Karpas-422 (cell line): ENCODE results near the gene MIGA1. TPM values are rescaled to one million over a fixed set of nuclear protein-coding genes. Genes with fewer than 3 reads are reported as not detected.
"Not testable (repeated sequence)": the region's sequence is repeated elsewhere in the genome, so short reads cannot be mapped to it uniquely, and the experiment has no call there.

Experiments
- DNase-seq: peaks from one replicate; pipeline ENCODE4 v3.0.0-alpha.2; 2015
- H2AFZ ChIP-seq: fragments of 200-600 bp; sonication (generic); 2 replicates; pipeline ENCODE4 v1.6.1; 2014; ENCODE audit warnings: antibody characterized with exemption, low read length, mixed read lengths
- H3K27ac ChIP-seq: fragments of 200-600 bp; sonication (generic); 2 replicates; pipeline ENCODE4 v1.5.1; 2014; ENCODE audit warnings: mild to moderate bottlenecking, low read length, moderate library complexity
- H3K27me3 ChIP-seq: fragments of 200-600 bp; sonication (generic); 2 replicates; pipeline ENCODE4 v1.6.1; 2014; ENCODE audit warnings: low read length, mixed read lengths
- H3K36me3 ChIP-seq: fragments of 200-600 bp; sonication (generic); 2 replicates; pipeline ENCODE4 v1.6.1; 2014; ENCODE audit warnings: low read length, mixed read lengths; ENCODE audit not compliant: insufficient read depth
- H3K4me1 ChIP-seq: fragments of 200-600 bp; sonication (generic); 2 replicates; pipeline ENCODE4 v1.6.1; 2014; ENCODE audit warnings: mild to moderate bottlenecking, low read length, mixed read lengths
- H3K4me2 ChIP-seq: fragments of 200-600 bp; sonication (generic); 2 replicates; pipeline ENCODE4 v1.6.1; 2014; ENCODE audit warnings: low read length, low read depth, mild to moderate bottlenecking; ENCODE audit not compliant: poor library complexity, severe bottlenecking
- H3K4me3 ChIP-seq: fragments of 200-600 bp; sonication (generic); 2 replicates; pipeline ENCODE4 v1.5.1; 2014; ENCODE audit warnings: mild to moderate bottlenecking, antibody characterized with exemption, low read length, mixed read lengths
- H3K79me2 ChIP-seq: fragments of 200-600 bp; sonication (generic); 2 replicates; pipeline ENCODE4 v1.6.1; 2014; ENCODE audit warnings: mild to moderate bottlenecking, low read length, mixed read lengths
- H3K9ac ChIP-seq: fragments of 200-600 bp; sonication (generic); 2 replicates; pipeline ENCODE4 v1.6.0; 2014; ENCODE audit warnings: low read length
- H3K9me2 ChIP-seq: fragments of 200-600 bp; sonication (generic), shearing (Covaris generic); replicated peaks from 2 replicates; pipeline ENCODE4 v1.6.0; 2014; ENCODE audit warnings: mild to moderate bottlenecking, low read length, moderate library complexity; ENCODE audit not compliant: insufficient read depth
- H3K9me3 ChIP-seq: fragments of 300-700, 200-600 bp; sonication (generic); 2 replicates; pipeline ENCODE4 v1.6.1; 2014; ENCODE audit warnings: low read length, mixed read lengths
- H4K20me1 ChIP-seq: fragments of 200-600 bp; sonication (generic); 2 replicates; pipeline ENCODE4 v1.6.1; 2014; ENCODE audit warnings: mild to moderate bottlenecking, antibody characterized with exemption, low read length, low read depth; ENCODE audit not compliant: insufficient read depth
- total RNA-seq: library from RNA; depleted of rRNA; stranded (reverse); fragments of >200 nt; shearing (Covaris generic); gene quantifications from 2 replicates; pipeline ENCODE4 v1.2.3, GENCODE V29; 2014; ENCODE audit warnings: low replicate concordance

Gene MIGA1
- total RNA-seq, 1 experiment from 2014 or later: 7.5 TPM

- Histone ChIP-seq H3K9me3 (no peaks in the 10 kb centered on the region), H2AFZ (no peak overlapping the region), H3K4me3 (no peak overlapping the region), H4K20me1 (no peaks in the 10 kb centered on the region), H3K4me1 (peaks cover 30% of the 10 kb centered on the region), H3K79me2 (peaks cover 40% of the 10 kb centered on the region), H3K27ac (no peak overlapping the region), H3K9me2 (no peaks in the 10 kb centered on the region), H3K27me3 (no peaks in the 10 kb centered on the region), H3K9ac (no peak overlapping the region), H3K36me3 (peaks cover 17% of the 10 kb centered on the region), H3K4me2 (peak overlapping the region; percentile 77)
- no peak for DNase-seq
Measured at GRCh38 chr1:77781683-77782082, 2.2 kb downstream of the MIGA1 start.

- H3K27me3 ChIP-seq: no peaks in the 10 kb centered on the region
- H3K9me2 ChIP-seq: no peaks in the 10 kb centered on the region
- H3K9ac ChIP-seq: no peak overlapping the region
- no peaks in the 10 kb centered on the region for H4K20me1 ChIP-seq
- peaks cover 17% of the 10 kb centered on the region for H3K36me3 ChIP-seq
- H3K27ac ChIP-seq: no peak overlapping the region
- no peak overlapping the region for H3K4me3 ChIP-seq
- H3K4me2 ChIP-seq: no peak overlapping the region
- no peak overlapping the region for H2AFZ ChIP-seq
- DNase-seq: no peak
- H3K4me1 ChIP-seq: peaks cover 30% of the 10 kb centered on the region
- peaks cover 40% of the 10 kb centered on the region for H3K79me2 ChIP-seq
- no peaks in the 10 kb centered on the region for H3K9me3 ChIP-seq
Measured at GRCh38 chr1:77783141-77783540, 3.7 kb downstream of the MIGA1 start.

GRCh38 chr1:77786093-77786741 lies 6.8 kb downstream of the MIGA1 start:
- peaks cover 20% of the 10 kb centered on the region for H3K36me3 ChIP-seq
- not testable (repeated sequence) for H3K4me2 ChIP-seq, DNase-seq, H3K27me3 ChIP-seq, H3K9ac ChIP-seq, H3K9me2 ChIP-seq, H3K9me3 ChIP-seq, H4K20me1 ChIP-seq, H2AFZ ChIP-seq, H3K4me3 ChIP-seq, H3K27ac ChIP-seq
- peaks cover 27% of the 10 kb centered on the region for H3K79me2 ChIP-seq
- H3K4me1 ChIP-seq: peaks cover 13% of the 10 kb centered on the region

GRCh38 chr1:77794550-77794949 lies 15.1 kb downstream of the MIGA1 start:
- H2AFZ ChIP-seq: no peak overlapping the region
- peaks cover 21% of the 10 kb centered on the region for H3K79me2 ChIP-seq
- peaks cover 7% of the 10 kb centered on the region for H3K4me1 ChIP-seq
- no peaks in the 10 kb centered on the region for H3K36me3 ChIP-seq
- H3K4me2 ChIP-seq: no peak overlapping the region
- no peaks in the 10 kb centered on the region for H3K27me3 ChIP-seq
- no peak overlapping the region for H3K9ac ChIP-seq
- H3K9me2 ChIP-seq: no peaks in the 10 kb centered on the region
- H3K4me3 ChIP-seq: no peak overlapping the region
- DNase-seq: no peak
- no peak overlapping the region for H3K27ac ChIP-seq
- no peaks in the 10 kb centered on the region for H4K20me1 ChIP-seq
- H3K9me3 ChIP-seq: no peaks in the 10 kb centered on the region

- Histone ChIP-seq H3K27ac (no peak overlapping the region), H3K36me3 (no peaks in the 10 kb centered on the region), H3K9ac (no peak overlapping the region), H3K4me1 (peaks cover 13% of the 10 kb centered on the region), H2AFZ (no peak overlapping the region), H3K79me2 (peaks cover 28% of the 10 kb centered on the region; the same call in 1 of the 2 replicates), H3K9me3 (no peaks in the 10 kb centered on the region), H3K4me3 (no peak overlapping the region), H4K20me1 (no peaks in the 10 kb centered on the region), H3K9me2 (no peaks in the 10 kb centered on the region), H3K27me3 (no peaks in the 10 kb centered on the region), H3K4me2 (no peak overlapping the region)
- no peak for DNase-seq
Measured at GRCh38 chr1:77796695-77797405, 17.4 kb downstream of the MIGA1 start.

GRCh38 chr1:77797991-77798390 lies 18.5 kb downstream of the MIGA1 start:
- Histone ChIP-seq H3K27me3 (no peaks in the 10 kb centered on the region), H3K36me3 (no peaks in the 10 kb centered on the region), H3K4me1 (peaks cover 6% of the 10 kb centered on the region; the same call in 1 of the 2 replicates), H3K4me2 (no peak overlapping the region), H3K79me2 (peaks cover 28% of the 10 kb centered on the region; the same call in 1 of the 2 replicates), H3K9ac (no peak overlapping the region), H3K4me3 (no peak overlapping the region), H3K9me3 (no peaks in the 10 kb centered on the region), H3K9me2 (no peaks in the 10 kb centered on the region), H4K20me1 (no peaks in the 10 kb centered on the region), H2AFZ (no peak overlapping the region), H3K27ac (no peak overlapping the region)
- no peak for DNase-seq

- Histone ChIP-seq H3K9me2 (no peaks in the 10 kb centered on the region), H3K36me3 (no peaks in the 10 kb centered on the region), H3K79me2 (peaks cover 24% of the 10 kb centered on the region; the same call in 1 of the 2 replicates), H3K4me1 (peaks cover 6% of the 10 kb centered on the region; the same call in 1 of the 2 replicates), H3K9ac (no peak overlapping the region), H3K27me3 (no peaks in the 10 kb centered on the region), H2AFZ (no peak overlapping the region), H4K20me1 (no peaks in the 10 kb centered on the region), H3K4me2 (no peak overlapping the region), H3K4me3 (no peak overlapping the region), H3K9me3 (no peaks in the 10 kb centered on the region), H3K27ac (no peak overlapping the region)
- no peak for DNase-seq
Measured at GRCh38 chr1:77802026-77802425, 22.6 kb downstream of the MIGA1 start.

GRCh38 chr1:77803371-77803770 lies 23.9 kb downstream of the MIGA1 start:
- Histone ChIP-seq H3K4me3 (no peak overlapping the region), H3K27me3 (no peaks in the 10 kb centered on the region), H3K4me1 (peaks cover 6% of the 10 kb centered on the region; the same call in 1 of the 2 replicates), H3K9me3 (no peaks in the 10 kb centered on the region), H3K9me2 (no peaks in the 10 kb centered on the region), H3K9ac (no peak overlapping the region), H3K4me2 (no peak overlapping the region), H3K27ac (no peak overlapping the region), H3K79me2 (peaks cover 18% of the 10 kb centered on the region; the same call in 1 of the 2 replicates), H2AFZ (no peak overlapping the region), H3K36me3 (peaks cover 9% of the 10 kb centered on the region; the same call in 1 of the 2 replicates), H4K20me1 (no peaks in the 10 kb centered on the region)
- DNase-seq: no peak
